Renal cortical epithelial cell (primary cell): Measurements from ENCODE around the gene TMIE. TPM values are rescaled to one million over a fixed set of nuclear protein-coding genes. Genes with fewer than 3 reads are reported as not detected.

Source experiments
- DNase-seq: peaks from one replicate; pipeline ENCODE4 v3.0.0-alpha.2; 2011; ENCODE audit warnings: low read depth
- total RNA-seq: library from RNA; depleted of rRNA; stranded (reverse); fragments of >200 nt; gene quantifications from 2 replicates; pipeline ENCODE4 v1.2.3, GENCODE V29; 2014

TMIE gene
- total RNA-seq, 1 donor from 2014 or later = 0.25 TPM

GRCh38 chr3:46708401-46709156, 7.4 kb downstream of the TMIE start:
- no peak for DNase-seq

GRCh38 chr3:46709157-46709654, 8.0 kb downstream of the TMIE start:
- no peak for DNase-seq

GRCh38 chr3:46709721-46710120, 8.5 kb downstream of the TMIE start:
- no peak for DNase-seq

GRCh38 chr3:46710229-46710628, 9.0 kb downstream of the TMIE start:
- no peak for DNase-seq

GRCh38 chr3:46710671-46711295, 9.6 kb downstream of the TMIE start:
- DNase-seq = no peak

GRCh38 chr3:46711305-46711704, 10.1 kb downstream of the TMIE start:
- no peak for DNase-seq

- DNase-seq = no peak
These were observed 10.6 kb downstream of the TMIE start for GRCh38 chr3:46711760-46712159.

- no peak for DNase-seq
These were observed 11.2 kb downstream of the TMIE start for GRCh38 chr3:46712191-46713049.

GRCh38 chr3:46713050-46713897, 12.1 kb downstream of the TMIE start:
- DNase-seq = no peak

GRCh38 chr3:46713898-46714552, 12.8 kb downstream of the TMIE start:
- peak; percentile 4 for DNase-seq

- DNase-seq = no peak
These were observed 13.7 kb downstream of the TMIE start for GRCh38 chr3:46714728-46715506.

- no peak for DNase-seq
These were observed 14.4 kb downstream of the TMIE start for GRCh38 chr3:46715507-46716175.

- DNase-seq = no peak
These were observed 15.6 kb downstream of the TMIE start for GRCh38 chr3:46716461-46717441.

GRCh38 chr3:46717447-46718231, 16.4 kb downstream of the TMIE start, which contains the start of gene PRSS50:
PRSS50 (minus strand) TSS chr3:46717869; CDS start chr3:46717824, 45 bp downstream.
- DNase-seq = no peak

GRCh38 chr3:46719044-46719565, 17.9 kb downstream of the TMIE start:
- DNase-seq = no peak

- DNase-seq = no peak
These were observed 18.6 kb downstream of the TMIE start for GRCh38 chr3:46719735-46720271.

GRCh38 chr3:46721009-46721408, 19.8 kb downstream of the TMIE start:
- no peak for DNase-seq
